Measurements from ENCODE around the gene IGFN1.

IGFN1 gene

GRCh38 chr1:201261771-201262547 is 71.3 kb downstream of the IGFN1 start:
- in situ Hi-C loops (cut with MboI; ENCODE audit: low sequenced_read_pairs), result no loop called here

DNA sequence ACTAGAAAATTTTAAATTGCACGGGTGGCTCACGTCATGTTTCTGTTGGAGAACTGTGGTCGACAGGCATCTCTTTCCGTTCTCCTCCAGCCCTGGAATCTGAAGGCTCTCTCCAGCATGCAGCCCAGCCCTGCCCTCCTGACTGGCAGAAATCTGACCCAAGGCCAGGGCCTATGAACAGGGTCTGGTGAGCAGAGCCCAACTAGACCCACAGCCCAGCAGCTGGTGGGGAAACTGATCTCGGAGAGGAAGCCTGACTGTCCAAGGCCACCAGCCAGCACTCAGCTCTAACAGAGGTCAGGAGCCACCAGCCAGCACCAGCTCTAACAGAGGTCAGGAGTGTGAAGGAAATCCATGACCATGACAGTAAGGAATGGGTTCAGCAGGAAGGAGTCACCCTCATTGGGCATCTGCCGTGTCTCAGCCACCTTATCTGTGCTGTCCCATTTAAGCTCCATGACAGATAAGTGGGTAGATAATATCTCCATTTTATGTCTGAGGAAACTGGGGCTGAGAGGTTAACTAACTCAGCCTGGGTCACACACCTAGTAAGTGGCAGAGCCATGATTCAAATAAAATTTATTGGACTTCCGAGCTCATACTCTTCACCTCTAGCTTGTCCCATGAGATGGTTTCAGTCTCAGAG is 72.5 kb downstream of the IGFN1 start:
- in situ Hi-C loops (cut with MboI; ENCODE audit: low sequenced_read_pairs), result no loop called here

DNA sequence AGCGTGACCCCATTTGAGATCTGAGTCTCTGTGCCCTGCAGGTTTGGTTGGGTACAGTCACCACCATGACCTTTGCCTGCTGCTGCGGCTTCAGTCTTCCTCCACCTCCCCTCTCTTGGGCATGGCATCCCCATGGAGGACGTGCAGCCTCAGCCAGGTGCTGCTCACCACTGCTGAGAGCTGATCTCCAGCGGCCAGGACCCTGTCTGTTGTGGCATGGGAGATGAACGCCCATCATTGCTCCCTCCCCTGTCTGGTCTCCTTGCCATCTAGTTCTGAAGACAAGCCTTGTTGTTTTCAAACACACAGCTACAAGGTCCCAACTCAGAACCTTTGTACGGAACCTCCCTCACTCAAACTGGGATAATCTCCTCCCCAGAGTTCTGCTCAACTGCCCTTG is 73.4 kb downstream of the IGFN1 start:
- in situ Hi-C loops (cut with MboI; ENCODE audit: low sequenced_read_pairs), result no loop called here

- in situ Hi-C loops (cut with MboI; ENCODE audit: low sequenced_read_pairs), result no loop called here
Observed at GRCh38 chr1:201264554-201264953, 73.9 kb downstream of the IGFN1 start.

DNA sequence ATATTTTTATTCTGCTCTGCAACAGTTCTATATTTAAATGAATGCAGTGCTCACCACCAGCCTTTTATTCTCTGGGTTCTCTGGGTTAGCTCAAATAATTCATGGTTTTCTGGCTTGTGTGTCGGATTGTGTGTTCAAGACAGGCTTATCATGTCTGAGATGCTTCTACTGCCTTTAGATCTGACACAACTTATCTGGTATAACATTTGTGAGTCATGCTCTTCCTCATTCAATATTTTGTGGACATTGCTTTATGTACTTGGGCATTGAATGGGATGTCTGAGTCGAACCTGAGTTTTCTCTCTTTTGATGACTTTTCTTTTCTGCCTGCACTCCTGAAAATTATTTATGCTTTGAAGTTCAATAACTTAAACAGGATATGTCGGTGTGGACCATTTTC is 75.1 kb downstream of the IGFN1 start:
- in situ Hi-C loops (cut with MboI; ENCODE audit: low sequenced_read_pairs), result no loop called here

DNA sequence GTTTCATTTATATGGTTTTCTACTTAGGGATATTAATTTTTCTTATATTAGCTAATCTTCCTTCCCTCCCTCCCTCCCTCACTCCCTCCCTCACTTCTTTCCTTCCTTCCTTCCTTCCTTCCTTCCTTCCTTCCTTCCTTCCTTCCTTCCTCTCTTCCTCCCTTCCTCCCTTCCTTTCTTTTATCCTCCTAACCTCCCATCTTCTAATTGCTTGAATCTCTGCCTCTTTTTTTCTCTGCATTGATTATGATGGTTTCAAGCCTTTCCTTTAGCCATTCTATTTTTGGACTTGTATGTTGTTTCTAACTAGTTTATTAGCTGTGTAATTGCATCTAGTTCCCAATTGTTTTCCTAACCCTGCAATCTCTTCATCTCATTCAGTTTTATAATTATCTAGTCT is 75.7 kb downstream of the IGFN1 start:
- in situ Hi-C loops (cut with MboI; ENCODE audit: low sequenced_read_pairs), result no loop called here

DNA sequence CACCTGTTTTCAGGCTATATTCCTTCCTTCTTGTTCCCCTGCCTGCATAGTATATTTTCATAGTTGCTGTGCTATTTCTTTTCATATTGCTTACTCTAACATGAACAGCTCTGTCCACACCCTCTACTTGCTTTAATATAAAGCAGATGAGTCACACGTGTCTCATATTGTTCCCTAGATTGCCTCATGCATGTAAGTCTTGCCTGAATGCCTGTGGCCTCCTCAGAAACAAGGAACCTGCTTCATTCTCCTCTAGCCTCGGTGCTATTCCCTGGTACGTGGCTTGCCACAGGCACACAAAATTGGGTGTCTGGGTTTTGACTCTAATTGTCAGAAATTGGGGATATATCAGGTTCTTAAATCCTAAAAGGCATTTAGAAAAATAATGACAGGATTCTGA is 76.2 kb downstream of the IGFN1 start:
- in situ Hi-C loops (cut with MboI; ENCODE audit: low sequenced_read_pairs), result no loop called here

DNA sequence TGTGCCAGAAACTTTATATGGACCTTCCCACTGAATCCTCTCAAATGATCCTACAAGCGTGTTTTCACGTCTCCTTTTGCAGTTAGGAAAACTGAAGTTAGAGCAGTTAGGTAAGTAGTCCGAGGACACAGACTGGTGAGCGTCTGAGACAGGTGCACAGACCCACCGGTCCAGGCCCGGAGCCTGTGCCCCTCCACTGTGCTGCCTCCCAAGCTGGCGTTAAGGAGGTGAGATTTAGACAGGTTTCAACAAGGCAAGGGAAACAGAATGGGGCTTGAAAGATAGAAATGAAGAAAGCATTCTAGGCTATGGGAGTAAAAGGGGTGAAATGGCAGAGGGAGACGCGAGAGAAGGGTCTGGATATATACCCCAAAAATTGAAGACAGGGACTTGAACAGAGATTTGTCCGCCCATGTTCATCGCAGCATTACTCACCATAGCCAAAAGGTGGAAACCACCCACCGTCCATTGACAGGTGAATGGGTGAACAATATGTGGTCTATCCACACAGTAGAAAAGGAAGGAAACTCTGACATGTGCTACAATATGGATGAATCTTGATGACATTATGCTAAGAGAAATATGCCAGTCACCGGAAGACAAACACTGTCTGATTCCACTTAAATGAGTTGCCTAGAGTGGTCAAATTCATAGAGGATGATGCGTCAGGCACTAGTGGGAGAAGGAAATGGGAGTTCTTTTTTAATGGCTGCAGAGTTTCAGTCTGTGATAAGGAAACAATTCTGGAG is 77.0 kb downstream of the IGFN1 start:
- in situ Hi-C loops (cut with MboI; ENCODE audit: low sequenced_read_pairs), result no loop called here

DNA sequence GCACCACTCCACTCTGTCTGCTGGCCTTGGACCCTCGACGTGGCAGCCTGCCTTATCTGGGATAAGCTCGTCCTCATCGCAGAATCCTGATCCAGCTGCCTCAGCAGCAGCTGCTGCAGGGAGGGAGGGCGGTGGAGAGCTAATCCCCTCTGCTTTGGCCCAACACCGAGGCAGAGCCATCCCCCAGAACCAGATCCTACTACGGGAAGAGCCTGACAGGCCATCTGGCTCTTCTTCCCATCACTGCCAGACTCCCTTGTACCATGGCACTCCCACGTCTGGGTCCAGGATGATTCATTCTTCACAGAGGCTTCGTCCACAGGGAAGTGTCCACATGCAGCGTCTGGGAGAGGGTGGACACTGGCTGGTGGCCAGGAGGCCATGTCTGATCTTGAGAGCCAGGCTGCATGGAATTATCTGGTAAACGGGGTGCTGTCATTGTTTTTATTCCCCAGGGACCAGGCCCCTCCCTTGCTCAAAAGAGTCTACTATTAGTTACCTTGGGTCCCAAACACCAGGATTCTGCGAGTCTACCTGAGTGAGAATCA is 78.1 kb downstream of the IGFN1 start:
- in situ Hi-C loops (cut with MboI; ENCODE audit: low sequenced_read_pairs), result no loop called here

- in situ Hi-C loops (cut with MboI; ENCODE audit: low sequenced_read_pairs), result no loop called here
Observed at GRCh38 chr1:201269281-201269680, 78.7 kb downstream of the IGFN1 start.

- in situ Hi-C loops (cut with MboI; ENCODE audit: low sequenced_read_pairs), result no loop called here
Observed at GRCh38 chr1:201269900-201270410, 79.3 kb downstream of the IGFN1 start.

GRCh38 chr1:201270616-201271390 is 80.2 kb downstream of the IGFN1 start:
- in situ Hi-C loops (cut with MboI; ENCODE audit: low sequenced_read_pairs), result no loop called here

DNA sequence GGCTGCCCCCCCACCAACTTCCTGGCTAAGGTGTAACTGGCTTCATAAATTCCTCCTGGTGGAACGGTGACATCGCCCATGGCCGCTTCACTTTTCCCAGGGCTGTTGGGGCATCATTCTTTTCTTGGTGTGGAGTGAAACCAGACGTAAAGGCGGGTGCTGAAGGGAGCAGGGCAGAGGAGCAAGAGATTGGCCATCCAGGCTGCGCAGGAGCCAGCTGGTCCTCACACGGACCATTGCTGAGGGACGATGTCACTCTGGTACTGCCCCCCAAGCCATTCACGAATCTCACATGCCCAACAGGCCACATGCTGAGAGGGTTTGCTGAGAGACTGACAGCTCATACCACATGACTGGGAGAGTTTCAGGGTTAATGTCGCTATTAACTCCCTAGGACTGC is 82.2 kb downstream of the IGFN1 start:
- in situ Hi-C loops (cut with MboI; ENCODE audit: low sequenced_read_pairs), result no loop called here

- in situ Hi-C loops (cut with MboI; ENCODE audit: low sequenced_read_pairs), result no loop called here
Observed at GRCh38 chr1:201274616-201275252, 84.1 kb downstream of the IGFN1 start.

- in situ Hi-C loops (cut with MboI; ENCODE audit: low sequenced_read_pairs), result no loop called here
Observed at GRCh38 chr1:201275253-201275666, 84.6 kb downstream of the IGFN1 start.

DNA sequence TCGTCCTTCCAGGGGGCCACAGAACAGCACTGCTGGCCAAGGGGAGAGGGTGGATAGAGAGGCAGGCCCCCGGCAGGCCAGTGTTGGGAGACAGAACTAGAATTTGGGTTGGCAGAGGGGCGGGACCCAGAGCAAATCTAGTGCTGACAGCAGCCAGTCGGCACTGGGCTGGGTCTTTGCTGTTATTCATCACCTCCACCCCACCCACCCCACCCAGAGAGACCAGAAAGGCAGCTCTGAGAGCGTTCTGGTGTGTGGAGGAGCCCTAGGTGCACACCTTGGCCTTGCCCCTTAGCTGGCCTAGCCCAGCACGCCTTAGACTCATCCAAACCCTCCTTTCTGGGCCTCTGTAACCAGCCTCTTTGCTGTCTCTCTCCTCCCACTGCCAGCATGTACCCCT is 86.3 kb downstream of the IGFN1 start:
- in situ Hi-C loops (cut with MboI; ENCODE audit: low sequenced_read_pairs), result no loop called here

DNA sequence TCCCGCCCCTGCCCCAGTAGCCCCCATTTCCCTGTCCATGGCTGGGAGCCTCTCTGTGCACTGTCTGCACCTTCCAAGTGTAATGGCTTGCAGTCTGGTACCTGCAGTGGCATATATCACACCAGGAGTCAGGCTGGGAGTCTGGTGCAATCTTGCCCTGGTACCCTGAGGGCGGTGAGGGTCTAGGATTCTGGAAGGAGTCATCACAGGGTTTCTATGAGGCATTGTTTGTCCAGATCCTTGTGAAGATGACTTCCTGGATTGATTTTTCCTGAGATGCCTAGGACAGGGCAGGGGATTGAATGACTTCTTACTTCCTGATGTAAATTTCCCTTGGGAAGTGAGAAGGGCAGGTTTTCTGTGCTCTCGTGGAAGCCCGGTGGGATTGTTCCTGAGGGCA is 86.8 kb downstream of the IGFN1 start:
- in situ Hi-C loops (cut with MboI; ENCODE audit: low sequenced_read_pairs), result no loop called here
